NCI-H226 (cell line): ENCODE results near the gene CD36.

ENCODE experiments used
- DNase-seq: peaks from one replicate; pipeline ENCODE4 v3.0.0-alpha.2; 2015

The CD36 gene

GRCh38 chr7:80711531-80711930 lies 73.1 kb downstream of the CD36 start:
- DNase-seq: peak; percentile 56

DNA sequence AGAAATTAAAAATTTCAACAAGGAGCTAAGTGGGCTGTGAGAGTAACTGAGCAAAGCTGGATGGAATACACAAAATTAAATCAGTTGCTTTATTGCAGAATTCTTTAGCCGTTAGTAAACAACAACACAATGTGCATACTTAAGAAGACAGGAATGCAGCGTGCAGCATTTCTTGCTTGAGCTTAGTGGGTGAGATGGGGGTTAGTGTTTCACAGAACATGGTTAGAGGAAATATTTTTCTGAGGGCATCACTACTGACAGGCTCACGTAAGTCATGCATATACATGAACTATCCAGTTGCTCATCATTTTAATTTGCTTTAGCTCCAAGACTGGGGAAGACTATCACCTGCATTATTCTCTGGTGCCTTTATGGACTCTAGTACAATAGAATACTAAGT lies 80.8 kb downstream of the CD36 start:
- peak; percentile 52 for DNase-seq

- no peak for DNase-seq
These were observed 81.7 kb downstream of the CD36 start for GRCh38 chr7:80720146-80720545.

GRCh38 chr7:80721883-80722615 lies 83.6 kb downstream of the CD36 start:
- DNase-seq: peak; percentile 78

DNA sequence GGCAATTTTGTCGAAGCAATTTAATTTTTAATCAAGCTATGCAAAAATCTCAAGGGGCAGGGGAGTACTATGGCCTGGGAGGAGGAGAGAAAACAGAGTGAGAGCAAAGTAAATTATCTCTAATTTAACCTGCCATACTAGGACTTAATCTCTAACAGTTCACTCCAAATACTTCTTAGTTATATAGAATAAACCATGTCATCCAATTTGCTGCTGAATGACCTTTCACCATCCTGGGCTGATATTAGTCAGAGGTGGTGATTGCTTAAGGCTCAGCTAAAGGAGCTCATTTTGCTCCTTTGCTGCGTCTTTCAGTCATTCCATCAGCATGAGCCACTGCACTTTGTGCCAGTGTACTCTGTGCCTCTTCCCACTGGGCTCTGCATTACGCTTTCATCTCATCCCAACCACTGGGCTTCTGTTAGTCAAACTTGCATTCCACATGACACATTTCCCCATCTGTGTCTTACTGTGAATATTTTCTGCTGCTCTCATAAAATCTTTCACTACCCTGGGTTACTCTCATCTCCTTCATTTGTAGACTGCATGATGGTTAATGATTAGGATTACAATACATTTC lies 84.3 kb downstream of the CD36 start:
- DNase-seq: peak; percentile 100

DNA sequence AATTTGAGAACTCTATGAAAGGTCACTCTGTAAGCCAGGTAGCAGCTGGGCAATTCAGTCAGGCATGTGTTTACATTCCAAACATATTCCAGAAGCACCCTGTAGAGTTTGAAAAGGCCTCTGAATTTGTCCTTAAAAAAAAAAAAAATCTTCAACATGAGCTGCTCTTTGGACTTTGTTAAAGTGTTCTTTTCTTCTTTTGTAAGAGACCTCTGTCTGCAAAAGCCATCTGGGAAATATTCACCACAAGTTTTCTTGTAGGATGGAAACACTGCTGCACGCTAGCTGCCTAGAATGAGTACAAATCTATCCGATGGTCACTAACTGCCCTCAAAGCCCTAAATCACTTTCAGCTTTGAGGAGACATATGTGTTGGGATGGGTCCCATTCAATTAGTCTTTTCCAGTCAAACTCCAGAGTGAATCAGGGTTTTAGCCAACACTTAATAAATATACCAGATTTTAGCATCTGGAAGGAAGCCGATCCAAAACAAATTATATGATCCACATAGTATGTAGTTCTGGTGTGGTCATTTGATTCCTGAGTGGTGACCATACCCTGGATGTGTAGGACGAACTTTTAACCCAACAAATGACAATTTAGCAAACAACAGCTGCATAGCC lies 85.9 kb downstream of the CD36 start:
- peak; percentile 27 for DNase-seq

DNA sequence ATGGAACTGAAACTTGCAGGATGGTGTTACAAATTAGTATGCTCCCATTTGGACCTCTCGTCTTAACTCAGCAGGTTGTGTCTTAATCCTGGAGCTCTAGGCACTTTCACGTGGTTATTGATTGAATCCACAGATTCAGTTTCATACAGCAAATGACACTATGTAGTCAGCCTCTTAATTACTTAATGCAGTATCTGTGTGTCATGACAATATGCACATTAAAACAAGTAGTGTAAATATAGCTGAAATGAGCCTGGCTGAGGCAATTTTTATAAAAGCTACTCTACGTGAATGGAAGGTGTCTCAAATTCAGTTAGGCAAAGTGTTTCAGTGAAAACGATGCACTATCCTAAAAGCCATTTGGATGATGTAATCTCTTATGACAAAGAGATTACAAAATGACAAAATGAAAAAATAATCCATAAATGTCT lies 86.8 kb downstream of the CD36 start:
- no peak for DNase-seq
